Upper lobe of left lung (tissue), 4 donors: ENCODE data around the gene BOC.

ENCODE experiments used
- EP300 ChIP-seq, 4 donors: sonication (generic); formaldehyde crosslinking; IDR thresholded peaks; one replicate each; pipeline ENCODE4 v1.5.1; 2017; ENCODE audit warnings: antibody characterized with exemption in 4 of 4, control low read depth in 2 of 4
- POLR2AphosphoS5 ChIP-seq, 2 donors: sonication (generic); formaldehyde crosslinking; IDR thresholded peaks; one replicate each; pipeline ENCODE4 v1.5.1; 2017; ENCODE audit warnings: antibody characterized with exemption in 2 of 2
- TF ChIP-seq, protein P1 (sequence below), 6 experiments: fragments of 450-650 bp in 4 of 6; fragments of 200-600 bp in 2 of 6; sonication (generic) in 2 of 6; IDR thresholded peaks; one replicate each; pipeline ENCODE4 v1.5.1; 2016 to 2019; ENCODE audit warnings: antibody characterized with exemption in 6 of 6

DNA sequence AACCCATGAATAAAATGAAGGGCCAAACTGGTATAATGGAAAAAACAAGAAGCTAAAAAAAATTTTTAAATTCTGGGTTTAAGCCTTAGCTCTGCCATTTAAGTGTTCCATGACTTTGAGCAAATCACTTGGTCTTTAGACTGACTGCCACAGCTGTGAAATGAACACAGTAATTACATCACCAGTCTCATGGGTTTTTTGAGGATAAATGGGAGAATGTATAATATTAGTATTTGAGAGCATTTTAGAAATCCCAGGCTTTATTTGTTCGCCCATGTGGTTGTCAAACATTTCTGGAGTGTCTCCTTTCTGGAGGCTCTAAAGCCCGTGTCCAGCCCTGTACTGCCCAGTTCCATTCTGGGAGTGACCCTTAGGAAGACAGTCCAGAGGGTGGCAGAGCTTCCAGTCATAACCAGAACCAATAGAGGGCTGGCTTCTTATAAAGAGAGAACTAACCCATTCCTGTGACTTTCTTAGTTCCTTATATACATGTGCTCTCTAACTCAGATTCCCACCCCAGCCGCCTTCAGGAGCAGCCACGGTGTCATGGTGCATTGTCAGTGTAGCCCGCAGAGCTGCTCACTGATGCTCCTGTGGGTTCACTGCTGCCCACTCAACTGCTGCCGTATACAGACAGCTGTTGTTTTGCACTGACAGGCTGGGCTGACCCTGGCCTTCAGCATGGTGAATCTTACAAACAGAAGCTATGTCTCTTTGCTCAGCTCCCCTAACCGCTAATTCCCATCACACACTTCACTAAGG lies 44.7 kb downstream of the BOC start:
- TF ChIP-seq, protein P1, sequence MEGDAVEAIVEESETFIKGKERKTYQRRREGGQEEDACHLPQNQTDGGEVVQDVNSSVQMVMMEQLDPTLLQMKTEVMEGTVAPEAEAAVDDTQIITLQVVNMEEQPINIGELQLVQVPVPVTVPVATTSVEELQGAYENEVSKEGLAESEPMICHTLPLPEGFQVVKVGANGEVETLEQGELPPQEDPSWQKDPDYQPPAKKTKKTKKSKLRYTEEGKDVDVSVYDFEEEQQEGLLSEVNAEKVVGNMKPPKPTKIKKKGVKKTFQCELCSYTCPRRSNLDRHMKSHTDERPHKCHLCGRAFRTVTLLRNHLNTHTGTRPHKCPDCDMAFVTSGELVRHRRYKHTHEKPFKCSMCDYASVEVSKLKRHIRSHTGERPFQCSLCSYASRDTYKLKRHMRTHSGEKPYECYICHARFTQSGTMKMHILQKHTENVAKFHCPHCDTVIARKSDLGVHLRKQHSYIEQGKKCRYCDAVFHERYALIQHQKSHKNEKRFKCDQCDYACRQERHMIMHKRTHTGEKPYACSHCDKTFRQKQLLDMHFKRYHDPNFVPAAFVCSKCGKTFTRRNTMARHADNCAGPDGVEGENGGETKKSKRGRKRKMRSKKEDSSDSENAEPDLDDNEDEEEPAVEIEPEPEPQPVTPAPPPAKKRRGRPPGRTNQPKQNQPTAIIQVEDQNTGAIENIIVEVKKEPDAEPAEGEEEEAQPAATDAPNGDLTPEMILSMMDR (IDR thresholded peaks at IDR 0.05), result no peak
- TF ChIP-seq EP300 (IDR thresholded peaks at IDR 0.05), result no peak
- no peak for TF ChIP-seq POLR2AphosphoS5 (IDR thresholded peaks at IDR 0.05)
